Choroid plexus epithelial cell (primary cell): ENCODE measurements around the gene VSNL1.

Experiments
- DNase-seq: peaks from one replicate; pipeline ENCODE4 v3.0.0-alpha.2; 2010; ENCODE audit warnings: low read depth
- H3K4me3 ChIP-seq: 2 replicates; pipeline ENCODE4 v1.5.1; 2011; ENCODE audit warnings: low read depth, mild to moderate bottlenecking, control low read depth, low read length, moderate library complexity
- CTCF ChIP-seq: conservative IDR thresholded peaks from 2 replicates; pipeline ENCODE4 v1.5.1; 2011; ENCODE audit warnings: low read depth, mild to moderate bottlenecking, control low read depth, inconsistent platforms, low read length, moderate library complexity

The VSNL1 gene

DNA sequence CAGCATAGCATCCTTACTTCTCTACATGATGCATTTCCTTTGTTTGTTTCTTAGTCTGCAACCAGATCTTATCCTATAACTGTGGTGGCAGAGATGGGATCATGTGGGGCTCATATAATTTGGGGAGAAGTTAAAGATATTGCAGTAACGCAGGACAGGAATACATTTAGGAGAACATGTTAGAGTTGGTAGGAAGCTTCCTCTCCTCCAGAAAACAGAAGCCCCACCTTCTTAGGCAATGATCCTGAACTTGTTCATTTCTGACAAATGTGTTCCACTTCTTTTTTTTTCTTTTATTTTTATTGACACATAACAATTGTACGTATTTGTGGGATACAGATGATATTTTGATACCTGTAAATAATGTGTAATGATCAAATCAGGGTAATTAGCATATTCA lies 99.9 kb downstream of the VSNL1 start:
- DNase-seq, result no peak
- no peak overlapping the region for H3K4me3 ChIP-seq
- TF ChIP-seq CTCF, result no peak

DNA sequence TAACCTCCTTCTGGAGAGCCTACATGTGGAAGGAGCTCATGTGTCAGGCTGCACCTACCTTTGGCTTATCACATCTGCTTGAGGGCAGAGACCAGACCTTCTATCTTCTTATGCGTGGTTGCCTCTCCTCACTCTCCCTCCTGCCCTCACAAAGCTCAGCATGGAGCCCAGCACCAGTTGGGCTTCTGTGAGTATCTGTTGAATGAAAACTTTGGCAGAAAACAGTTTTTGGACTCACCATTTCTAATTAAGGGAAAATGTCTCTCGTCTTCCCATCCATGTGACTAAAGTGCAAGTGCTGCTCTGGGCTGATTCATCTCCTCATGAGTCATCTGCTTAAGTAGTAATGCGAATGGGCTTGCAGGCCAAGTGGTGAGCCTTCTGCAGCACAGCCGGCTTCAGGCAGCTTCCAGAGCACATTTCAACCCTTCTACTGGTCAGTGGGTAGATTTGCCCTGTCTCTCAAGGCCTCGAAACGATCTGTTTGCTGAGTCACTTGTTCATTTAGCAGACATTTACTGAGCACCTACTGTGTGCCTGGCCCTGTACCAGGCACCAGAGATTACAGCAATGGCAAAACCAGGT lies 102.6 kb downstream of the VSNL1 start:
- peak; percentile 98 for DNase-seq
- peak; percentile 1 for TF ChIP-seq CTCF

DNA sequence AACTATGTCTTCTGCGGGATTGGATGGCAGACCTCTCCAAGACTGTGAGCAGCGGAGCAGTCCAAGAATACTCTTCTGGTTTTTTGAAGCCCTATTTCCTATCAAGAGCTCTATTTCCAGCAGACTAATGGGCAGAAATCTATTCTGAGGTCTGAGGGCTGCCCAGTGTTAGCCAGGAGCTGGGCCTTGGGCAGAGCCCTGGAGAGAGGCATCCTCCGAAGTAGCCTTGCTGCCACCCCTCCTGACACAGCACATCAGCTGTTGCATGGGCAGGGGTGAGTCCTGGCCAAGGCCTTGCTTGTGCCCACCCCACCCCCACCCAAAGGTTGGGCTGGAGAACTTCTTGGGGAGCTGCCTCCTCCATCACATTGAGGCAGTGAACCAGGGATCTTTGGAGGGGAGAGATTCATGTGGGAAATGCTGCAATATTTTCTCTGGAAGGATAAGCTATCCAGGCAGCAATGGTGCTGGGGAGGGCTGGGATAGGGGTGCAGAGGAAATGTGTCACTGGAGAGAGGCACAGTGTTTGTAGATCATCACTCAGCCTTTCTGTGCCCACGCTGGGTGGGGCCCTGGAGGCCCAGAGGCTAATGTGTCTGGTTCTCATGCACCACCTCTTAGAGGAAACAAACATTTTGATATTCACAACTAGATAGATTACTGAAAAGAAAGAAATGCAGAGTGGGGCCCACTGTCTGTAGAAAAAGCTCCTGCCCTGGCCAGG lies 104.7 kb downstream of the VSNL1 start:
- TF ChIP-seq CTCF, result no peak
- no peak overlapping the region for H3K4me3 ChIP-seq
- no peak for DNase-seq

More for the DNA sequence above, 102.6 kb downstream of the VSNL1 start:
- H3K4me3 ChIP-seq, result no peak overlapping the region

GRCh38 chr2:17646081-17646554 lies 105.6 kb downstream of the VSNL1 start:
- DNase-seq, result peak; percentile 89
- peak; percentile 81 for TF ChIP-seq CTCF
- H3K4me3 ChIP-seq, result no peak overlapping the region

DNA sequence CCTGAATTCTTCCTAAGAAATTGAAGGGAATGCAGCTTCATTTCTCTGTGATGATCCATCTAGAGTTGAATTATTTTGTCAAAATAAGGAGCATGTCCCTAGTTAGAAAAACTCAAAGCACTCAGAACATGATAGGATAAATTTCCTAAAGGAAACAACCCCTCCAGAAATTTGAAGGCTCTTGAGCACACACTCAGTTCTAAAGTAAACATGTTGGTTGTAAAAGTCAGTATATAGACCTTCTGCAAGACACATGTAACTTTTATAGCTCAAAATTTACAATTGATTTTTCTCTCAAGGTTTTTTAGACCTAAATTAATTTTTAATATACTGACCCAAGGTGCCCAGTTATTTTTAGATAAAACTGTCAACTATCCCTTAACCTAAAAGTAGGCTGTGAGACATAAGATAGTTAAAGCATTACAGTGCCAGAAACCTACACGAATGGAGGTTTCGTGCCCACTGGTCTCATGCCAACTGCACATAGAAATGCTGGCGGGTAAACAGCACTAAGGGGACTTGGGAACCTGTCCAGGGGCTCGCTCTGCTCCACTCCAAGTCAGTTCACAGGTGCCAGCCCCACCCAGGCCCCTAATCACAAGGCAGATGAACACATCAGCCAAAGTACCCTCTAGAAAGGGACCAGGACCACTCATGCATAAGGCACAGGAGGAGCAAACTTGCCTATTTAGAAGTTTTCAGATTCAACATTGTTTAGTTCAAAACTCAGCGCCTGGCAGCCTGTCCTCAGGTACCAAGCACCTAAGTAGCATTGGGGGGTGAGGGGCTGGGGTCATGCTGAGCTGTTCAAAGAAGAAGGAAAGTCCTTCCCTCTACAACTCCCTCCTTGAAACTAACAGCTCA lies 106.6 kb downstream of the VSNL1 start:
- no peak for DNase-seq
- no peak for TF ChIP-seq CTCF
- no peak overlapping the region for H3K4me3 ChIP-seq

DNA sequence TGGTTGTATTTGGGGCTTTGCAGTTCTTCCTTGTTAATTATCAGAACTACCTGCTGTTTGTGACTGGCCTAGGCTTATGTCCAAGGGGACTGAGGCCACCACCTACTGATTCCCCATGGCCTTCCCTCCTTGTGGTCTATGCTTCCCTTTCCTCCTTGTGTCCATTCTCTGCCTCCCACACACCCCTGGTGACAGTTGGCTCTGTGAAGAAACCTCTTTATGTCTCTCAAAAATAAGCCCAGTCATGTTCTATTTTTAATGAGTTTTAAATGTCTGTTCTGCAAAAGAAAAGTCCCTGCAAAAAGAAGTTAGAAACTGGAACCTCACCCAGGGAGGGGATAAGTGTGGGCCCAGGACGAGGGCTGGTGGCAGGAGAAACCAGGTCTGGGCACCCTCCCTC lies 108.1 kb downstream of the VSNL1 start:
- H3K4me3 ChIP-seq, result no peak overlapping the region
- TF ChIP-seq CTCF, result no peak
- DNase-seq, result no peak
